LNCAP (cell line): ENCODE results near the gene SLC35F3.

Experiments used
- TF ChIP-seq, protein P1 (sequence below): fragments of 450-650 bp; IDR thresholded peaks from 2 replicates; pipeline ENCODE4 v1.5.1; 2017; ENCODE audit warnings: mild to moderate bottlenecking

The SLC35F3 gene

DNA sequence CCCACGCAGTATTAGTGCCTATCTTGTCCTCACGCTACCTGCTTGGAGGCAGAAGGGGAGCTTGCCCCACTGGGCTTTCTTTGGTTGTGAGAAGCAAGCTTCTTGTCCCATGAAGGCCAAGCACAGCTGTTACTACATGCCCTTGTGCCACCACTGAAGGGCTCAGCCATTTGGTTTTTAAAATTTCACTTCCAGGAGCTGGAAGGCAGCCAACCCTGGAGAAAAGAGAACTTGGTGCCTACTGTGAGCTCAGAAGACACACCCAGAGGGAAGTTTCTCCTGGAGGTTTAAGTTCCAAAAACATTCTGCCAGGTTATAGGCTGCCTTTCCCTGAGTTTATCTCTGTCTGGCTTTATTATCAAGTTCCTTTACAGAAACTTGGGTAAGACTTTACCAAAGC lies 187.4 kb downstream of the SLC35F3 start:
- TF ChIP-seq, protein P1, sequence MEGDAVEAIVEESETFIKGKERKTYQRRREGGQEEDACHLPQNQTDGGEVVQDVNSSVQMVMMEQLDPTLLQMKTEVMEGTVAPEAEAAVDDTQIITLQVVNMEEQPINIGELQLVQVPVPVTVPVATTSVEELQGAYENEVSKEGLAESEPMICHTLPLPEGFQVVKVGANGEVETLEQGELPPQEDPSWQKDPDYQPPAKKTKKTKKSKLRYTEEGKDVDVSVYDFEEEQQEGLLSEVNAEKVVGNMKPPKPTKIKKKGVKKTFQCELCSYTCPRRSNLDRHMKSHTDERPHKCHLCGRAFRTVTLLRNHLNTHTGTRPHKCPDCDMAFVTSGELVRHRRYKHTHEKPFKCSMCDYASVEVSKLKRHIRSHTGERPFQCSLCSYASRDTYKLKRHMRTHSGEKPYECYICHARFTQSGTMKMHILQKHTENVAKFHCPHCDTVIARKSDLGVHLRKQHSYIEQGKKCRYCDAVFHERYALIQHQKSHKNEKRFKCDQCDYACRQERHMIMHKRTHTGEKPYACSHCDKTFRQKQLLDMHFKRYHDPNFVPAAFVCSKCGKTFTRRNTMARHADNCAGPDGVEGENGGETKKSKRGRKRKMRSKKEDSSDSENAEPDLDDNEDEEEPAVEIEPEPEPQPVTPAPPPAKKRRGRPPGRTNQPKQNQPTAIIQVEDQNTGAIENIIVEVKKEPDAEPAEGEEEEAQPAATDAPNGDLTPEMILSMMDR, result no peak

DNA sequence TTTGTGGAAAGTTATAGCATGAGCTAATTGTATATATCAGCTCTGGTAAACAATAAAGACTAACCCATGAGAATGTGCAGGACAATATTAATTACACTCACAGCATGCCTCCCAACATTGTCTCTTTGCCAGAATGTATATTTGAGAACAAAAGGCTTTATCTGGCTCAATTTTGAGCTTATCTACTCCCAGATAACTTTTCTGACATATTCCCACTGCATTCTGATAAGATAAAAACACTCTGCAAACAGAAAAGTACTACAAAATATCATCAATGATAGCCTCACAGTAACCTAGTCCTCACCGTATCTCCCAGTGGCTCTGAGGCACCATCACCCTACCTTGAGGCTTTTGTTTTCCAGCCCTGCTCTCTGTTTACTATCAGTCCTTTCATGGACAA lies 188.6 kb downstream of the SLC35F3 start:
- TF ChIP-seq, protein P1, result no peak

DNA sequence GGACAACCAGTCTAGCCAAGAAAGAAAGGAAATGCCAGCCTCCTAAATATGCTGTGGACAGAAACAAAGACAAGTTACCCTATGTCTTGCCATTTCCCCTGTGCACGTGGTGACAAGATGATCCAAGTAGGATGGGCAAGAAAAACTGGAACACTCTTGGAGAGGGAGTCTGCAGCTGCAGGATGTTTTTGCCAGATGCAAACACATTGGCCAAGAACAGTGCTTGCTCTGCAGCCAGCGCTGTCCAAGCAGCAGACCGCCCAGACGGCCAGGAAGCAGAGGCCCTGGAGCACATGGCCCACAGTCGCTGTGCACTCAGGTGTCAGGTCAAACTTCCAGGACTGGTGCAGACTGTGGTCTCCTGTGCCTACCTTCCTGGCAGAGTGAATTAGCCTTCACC lies 189.3 kb downstream of the SLC35F3 start:
- TF ChIP-seq, protein P1, result no peak

DNA sequence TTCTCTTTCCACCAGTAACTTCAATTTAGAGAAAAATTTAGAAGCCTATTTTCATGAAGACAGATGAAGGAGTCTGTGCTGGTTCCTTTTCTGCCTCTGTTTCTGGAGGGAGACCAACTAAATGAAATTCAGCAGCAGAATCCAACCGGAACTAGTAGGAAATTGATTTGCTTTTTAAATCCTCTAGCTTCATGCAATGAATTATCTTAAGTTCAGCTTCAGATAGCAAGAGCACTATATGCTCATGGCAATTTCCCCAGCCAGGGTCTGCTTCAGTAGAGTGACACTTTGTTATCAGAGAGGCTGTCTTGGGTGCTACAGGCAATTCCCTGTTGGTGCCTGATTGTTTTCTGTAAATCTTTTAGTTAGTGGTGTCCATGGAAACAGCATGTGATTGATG lies 189.7 kb downstream of the SLC35F3 start:
- TF ChIP-seq, protein P1, result no peak

DNA sequence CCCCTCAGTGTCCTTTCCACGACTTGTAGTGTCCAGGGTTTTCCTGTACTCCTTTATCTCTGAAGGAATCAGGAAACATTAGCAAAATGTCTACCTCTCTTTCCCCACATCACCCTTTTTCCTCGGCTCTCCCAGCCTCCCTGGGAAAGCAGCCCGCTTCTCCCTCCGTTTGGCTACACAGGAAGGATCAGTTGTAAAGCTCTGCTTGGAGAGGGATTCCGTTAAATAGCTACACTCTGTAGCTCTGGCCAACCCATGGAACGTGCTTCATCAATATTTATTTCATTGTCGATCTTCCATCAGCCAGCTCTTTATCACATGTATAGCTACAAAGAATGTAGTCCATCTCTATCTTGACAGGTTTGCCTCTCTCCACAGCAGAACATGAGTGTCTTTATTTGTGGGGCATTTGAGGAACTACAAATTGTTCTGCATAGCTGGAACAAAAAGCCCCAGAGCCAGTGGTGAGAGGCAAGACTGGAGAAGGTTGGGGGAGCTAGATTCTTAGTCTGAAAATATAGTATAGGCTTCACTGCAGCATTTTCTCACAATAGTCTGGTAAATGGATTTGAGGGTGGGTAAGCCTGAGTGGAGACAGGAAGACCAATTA lies 191.8 kb downstream of the SLC35F3 start:
- TF ChIP-seq, protein P1, result no peak

DNA sequence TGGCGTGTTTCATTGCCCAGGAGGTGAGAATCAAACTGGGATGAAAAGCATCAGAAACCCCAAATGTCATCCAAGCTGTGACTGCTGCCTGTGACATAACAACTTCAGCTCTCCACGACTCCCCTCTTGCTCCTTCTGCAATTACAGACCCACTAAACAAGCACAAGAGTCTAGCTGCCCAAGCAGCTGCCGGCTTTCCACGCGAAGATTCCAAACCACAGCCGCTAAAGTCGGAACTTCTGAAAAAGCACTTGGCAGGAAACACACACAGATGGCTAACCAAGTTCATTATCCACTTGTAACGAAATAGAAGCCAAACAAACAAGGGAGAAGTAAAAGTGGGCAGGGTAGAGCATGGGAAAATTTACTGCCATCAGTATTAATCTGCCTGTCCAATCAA lies 198.1 kb downstream of the SLC35F3 start:
- TF ChIP-seq, protein P1, result no peak

DNA sequence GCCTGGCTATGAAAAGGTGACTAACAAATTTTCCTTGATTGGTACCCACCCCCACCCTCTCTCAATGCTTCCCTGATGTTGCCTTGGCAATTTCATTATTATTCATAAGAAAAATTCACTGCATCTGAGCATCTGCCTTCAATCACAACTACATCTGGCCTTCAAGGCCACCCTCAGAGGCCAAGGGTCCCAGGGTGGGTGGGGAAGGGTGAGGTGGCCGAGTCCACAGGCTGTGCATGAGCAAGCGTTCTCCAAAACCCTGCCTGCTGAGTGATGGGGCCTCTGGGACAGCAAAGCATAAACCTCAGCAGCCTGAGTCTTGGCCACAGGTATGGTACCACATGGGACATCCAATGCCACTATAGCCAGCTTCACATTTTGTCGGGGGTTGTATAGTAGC lies 198.7 kb downstream of the SLC35F3 start:
- TF ChIP-seq, protein P1, result no peak

DNA sequence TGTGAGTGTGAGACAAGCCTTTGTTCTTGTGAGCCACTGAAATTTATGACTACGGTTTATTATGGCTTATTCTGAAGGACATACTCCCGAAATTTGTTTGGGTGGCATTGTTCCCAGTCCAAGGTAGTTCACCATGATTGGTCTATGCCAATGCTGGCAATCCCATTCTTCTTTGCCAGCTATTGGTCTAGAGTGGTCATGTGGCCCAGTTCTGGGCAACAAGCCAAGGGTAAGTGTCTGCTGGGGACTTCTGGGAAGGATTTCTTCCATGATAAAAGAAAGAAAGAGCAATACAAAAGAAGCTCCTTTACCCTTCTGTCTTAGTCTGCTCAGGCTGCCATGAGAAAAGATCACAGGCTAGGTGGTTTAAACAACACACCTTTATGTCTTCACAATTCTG lies 201.6 kb downstream of the SLC35F3 start:
- TF ChIP-seq, protein P1, result no peak
